Activated gamma-delta T cell treated with anti-CD3 and anti-CD28 coated beads, Interleukin-2, amount 50 U/mL, for 16 hours (primary cell): ENCODE measurements around the gene TNPO3.

Experiments
- DNase-seq: peaks from one replicate; pipeline ENCODE4 v3.0.0-alpha.2; 2020; ENCODE audit warnings: low read depth

Gene TNPO3

GRCh38 chr7:129054438-129055293 is at the start of gene TNPO3:
Gene TNPO3 (minus strand): TSS chr7:129055111. CDS start chr7:129054770, 341 bp downstream.
- peak; percentile 86 for DNase-seq

GRCh38 chr7:129103561-129104324 is 48.8 kb upstream of the TNPO3 start:
- no peak for DNase-seq

GRCh38 chr7:129101746-129102145 is 46.8 kb upstream of the TNPO3 start:
- DNase-seq, result no peak

DNA sequence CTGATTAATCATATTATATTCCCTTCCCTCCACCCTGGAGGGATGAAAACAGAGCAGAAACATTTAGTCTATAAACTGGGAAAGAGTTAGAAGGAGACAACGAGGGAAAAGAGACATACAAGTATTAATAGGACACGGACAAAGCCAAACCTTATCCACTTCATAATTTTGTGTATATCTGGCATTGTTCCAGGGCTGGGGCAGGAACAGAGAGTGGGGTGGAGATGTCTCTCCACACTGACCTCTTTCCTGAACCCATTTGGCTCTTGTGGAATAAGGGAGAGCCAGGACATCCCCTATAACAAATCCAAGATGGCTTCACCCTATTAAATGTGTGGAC is 45.9 kb upstream of the TNPO3 start:
- no peak for DNase-seq

DNA sequence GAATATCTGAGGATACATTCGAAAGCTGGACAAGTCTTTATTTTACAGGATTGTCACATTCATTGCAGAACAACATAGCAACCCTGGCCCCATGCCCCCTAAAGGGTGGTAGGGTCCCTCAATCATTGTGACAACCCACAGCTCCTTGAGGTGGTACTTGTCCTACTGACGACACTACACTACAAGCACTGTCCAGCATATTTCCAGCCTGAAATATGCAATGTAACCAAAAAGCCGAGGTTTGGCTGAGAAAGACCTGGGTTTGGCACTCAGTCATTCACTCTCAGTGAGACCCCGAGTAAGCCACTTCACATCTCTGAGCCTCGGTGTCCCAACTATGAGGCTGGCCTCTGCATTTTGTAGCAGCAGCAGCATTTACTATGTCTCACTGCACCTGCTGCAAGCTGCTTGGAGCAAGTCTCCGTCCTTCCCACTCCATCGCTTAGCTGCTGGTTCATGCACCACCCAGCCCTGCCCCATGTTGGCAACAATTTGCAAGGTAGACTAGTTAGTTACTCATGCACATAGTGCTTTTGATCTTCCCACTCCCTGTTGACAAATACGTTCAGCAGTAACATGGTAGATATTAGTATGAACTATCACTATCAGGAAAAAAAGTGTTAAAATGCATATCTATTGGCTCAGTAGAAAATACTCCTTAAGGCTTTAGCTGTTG is 43.6 kb upstream of the TNPO3 start:
- no peak for DNase-seq

- DNase-seq, result no peak
Measured at GRCh38 chr7:129095258-129095657, 40.3 kb upstream of the TNPO3 start.

DNA sequence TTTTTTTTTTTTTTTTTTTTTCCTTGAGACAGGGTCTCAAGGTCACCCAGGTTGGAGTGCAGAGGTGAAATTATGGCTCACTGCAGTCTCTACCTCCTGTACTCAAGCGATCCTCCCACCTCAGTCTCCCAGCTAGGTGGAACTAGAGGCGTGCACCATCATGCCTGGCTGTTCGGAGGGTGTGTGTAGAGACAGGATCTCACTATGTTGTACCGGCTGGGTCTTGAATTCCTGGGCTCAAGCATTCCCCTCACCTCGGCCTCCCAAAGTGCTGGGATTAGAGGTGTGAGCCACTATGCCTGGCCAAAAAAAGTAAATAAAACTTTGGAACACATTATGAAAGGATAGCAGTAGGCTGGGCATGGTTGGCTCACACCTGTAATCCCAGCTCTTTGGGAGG is 39.6 kb upstream of the TNPO3 start:
- no peak for DNase-seq

DNA sequence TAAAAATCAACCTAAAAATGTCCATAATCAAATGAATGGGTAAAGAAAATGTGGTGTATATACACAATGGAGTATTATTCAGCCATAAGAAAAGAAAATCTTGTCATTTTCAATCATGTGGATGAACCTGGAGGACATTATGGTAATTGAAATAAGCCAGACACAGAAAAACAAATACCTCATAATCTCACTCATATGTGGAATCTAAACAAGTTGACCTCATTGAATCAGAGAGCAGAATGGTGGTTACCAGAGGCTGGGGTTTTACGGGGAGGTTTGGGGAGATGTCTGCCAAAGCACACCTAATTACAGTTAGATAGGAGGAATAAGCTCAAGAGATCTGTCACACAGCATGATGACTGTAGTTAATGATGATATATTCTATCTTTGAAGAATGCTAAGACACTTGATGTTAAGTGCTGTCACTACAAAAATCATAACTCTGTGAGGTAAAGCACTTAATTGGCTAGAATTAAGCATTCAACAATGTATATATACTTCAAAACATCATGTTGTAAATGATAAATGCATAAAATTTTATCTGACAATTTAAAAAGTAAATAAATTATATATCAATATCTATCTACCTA is 39.1 kb upstream of the TNPO3 start:
- DNase-seq, result no peak

- DNase-seq, result peak; percentile 82
Measured at GRCh38 chr7:129091484-129092002, 36.6 kb upstream of the TNPO3 start.

- no peak for DNase-seq
Measured at GRCh38 chr7:129090300-129090907, 35.5 kb upstream of the TNPO3 start.

DNA sequence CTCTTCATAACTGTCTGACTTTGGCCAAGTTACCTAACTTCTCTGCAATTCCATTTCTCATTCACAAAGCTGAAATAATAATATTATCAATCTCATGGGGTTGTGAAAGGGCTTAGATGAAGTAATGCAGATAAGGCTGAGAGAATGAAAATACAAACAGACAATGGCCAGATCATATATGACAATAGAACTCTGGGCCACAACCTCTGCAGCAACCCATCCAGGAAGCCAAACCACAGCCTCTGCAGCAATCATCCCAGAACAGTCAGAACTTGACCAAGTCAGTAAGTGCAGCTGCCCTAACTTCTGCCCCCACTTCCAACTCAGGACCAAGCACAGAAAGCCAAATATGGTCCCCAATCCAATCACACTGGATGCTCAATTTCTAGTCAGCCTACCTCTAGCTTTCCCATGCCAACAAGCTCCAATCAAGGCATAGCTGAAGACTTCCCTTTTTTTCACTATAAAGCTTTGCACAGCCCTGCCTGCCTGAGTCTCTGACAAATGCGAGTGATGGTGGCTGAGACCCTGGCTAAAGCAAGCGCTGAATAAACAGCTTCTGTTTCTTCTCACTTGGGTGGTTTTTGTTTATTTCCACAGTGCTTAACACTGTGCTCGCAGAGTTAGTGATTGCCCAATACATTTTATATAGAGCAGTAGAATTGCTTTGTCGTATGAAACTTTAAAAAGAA is 34.8 kb upstream of the TNPO3 start:
- no peak for DNase-seq

GRCh38 chr7:129084801-129085551 is 30.1 kb upstream of the TNPO3 start:
- DNase-seq, result no peak

GRCh38 chr7:129083525-129083924 is 28.6 kb upstream of the TNPO3 start:
- DNase-seq, result no peak

GRCh38 chr7:129078455-129078854 is 23.5 kb upstream of the TNPO3 start:
- DNase-seq, result no peak

DNA sequence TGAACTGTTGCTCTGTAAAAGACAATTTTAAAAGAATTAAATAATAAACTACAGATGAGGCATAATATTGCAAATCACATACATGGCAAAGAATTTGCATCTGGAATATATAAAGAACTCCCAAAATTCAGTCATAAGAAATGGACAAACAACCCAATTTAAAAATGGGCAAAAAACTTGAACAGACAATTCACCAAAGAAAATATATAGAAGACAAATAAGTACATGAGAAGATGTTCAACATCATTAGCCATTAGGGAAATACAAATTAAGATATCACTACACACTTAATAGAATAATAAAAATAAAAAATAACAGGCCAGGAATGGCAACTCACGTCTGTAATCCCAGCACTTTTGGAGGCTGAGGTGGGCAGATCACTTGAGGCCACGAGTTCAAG is 22.0 kb upstream of the TNPO3 start:
- DNase-seq, result no peak

GRCh38 chr7:129074994-129075393 is 20.1 kb upstream of the TNPO3 start:
- DNase-seq, result no peak

GRCh38 chr7:129074361-129074871 is 19.5 kb upstream of the TNPO3 start:
- no peak for DNase-seq

- DNase-seq, result no peak
Measured at GRCh38 chr7:129073738-129074137, 18.8 kb upstream of the TNPO3 start.

GRCh38 chr7:129073204-129073603 is 18.3 kb upstream of the TNPO3 start:
- DNase-seq, result no peak

DNA sequence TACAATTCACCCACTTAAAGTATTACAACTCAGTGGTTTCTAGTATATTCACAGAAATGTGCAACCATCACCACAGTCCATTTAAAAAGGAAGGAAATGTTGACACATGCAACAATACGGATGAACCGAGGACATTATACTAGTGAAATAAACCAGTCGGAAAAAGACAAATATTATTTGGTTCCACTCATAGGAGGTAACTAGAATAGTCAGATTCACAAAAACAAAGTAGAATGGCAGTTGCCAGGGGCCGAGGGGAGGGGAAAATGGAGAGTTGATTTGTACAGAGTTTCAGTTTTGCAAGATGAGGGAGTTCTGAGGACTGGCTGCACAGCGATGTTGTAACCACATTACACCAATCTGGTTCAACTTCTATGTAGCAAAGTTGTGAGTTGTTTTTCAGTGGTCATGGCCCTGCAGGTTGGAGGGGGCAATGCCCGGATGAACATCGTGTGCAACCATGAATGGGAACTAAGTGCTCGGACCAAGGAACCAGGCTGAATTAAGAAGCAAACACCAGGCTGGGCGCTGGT is 17.6 kb upstream of the TNPO3 start:
- DNase-seq, result no peak
